Spleen (tissue), 7 donors: Measurements from ENCODE around the gene CAMTA1.

Source experiments
- POLR2A ChIP-seq, 3 donors: fragments of 450-650 bp; IDR thresholded peaks; one replicate each; pipeline ENCODE4 v1.5.1; 2017; ENCODE audit warnings: antibody characterized with exemption in 3 of 3, mild to moderate bottlenecking in 1 of 3
- POLR2AphosphoS5 ChIP-seq, 3 donors: sonication (generic); formaldehyde crosslinking; IDR thresholded peaks; one replicate each; pipeline ENCODE4 v1.5.1; 2017; ENCODE audit warnings: antibody characterized with exemption in 3 of 3
- TF ChIP-seq, protein P1 (sequence below), 11 experiments: fragments of 200-600 bp in 7 of 11; fragments of 450-650 bp in 4 of 11; sonication (generic) in 4 of 11; IDR thresholded peaks in 8 of 11; conservative IDR thresholded peaks in 3 of 11; 1 replicate in 7 of 11; 2 replicates in 4 of 11; pipeline versions ENCODE4 v1.4.0 to v1.8.0; 2016 to 2021; ENCODE audit warnings: antibody characterized with exemption in 11 of 11, inconsistent platforms in 4 of 11, mild to moderate bottlenecking in 1 of 11
- donor health status: DM: no; HTN: no; CAD: no; lungs with moderate emphysema.
- donor health status: DM: no; HTN: no; CAD: no.
- donor health status: DM: no; HTN: no; CAD: no.

DNA sequence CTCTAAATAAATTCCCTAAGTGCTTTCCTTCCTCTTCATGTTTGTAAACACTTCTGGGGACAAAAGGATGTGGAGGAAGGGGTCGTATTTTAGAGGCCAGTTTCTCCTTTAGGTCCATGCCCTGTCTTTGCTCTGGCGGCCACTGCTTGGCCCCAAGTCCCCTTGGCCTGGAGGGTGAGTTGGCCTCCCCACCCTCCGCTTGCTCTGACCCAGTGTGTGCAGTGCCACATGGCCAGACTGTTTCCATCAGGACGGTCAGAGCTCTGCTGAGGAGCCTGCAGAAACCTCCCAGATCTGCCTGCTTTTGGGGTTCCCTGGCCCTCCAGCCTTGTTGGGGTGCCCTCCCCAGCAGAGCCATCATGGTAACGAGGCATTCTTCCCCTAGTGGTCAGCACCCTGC, 127.8 kb downstream of the CAMTA1 start:
- TF ChIP-seq, protein P1, sequence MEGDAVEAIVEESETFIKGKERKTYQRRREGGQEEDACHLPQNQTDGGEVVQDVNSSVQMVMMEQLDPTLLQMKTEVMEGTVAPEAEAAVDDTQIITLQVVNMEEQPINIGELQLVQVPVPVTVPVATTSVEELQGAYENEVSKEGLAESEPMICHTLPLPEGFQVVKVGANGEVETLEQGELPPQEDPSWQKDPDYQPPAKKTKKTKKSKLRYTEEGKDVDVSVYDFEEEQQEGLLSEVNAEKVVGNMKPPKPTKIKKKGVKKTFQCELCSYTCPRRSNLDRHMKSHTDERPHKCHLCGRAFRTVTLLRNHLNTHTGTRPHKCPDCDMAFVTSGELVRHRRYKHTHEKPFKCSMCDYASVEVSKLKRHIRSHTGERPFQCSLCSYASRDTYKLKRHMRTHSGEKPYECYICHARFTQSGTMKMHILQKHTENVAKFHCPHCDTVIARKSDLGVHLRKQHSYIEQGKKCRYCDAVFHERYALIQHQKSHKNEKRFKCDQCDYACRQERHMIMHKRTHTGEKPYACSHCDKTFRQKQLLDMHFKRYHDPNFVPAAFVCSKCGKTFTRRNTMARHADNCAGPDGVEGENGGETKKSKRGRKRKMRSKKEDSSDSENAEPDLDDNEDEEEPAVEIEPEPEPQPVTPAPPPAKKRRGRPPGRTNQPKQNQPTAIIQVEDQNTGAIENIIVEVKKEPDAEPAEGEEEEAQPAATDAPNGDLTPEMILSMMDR (IDR thresholded peaks at IDR 0.05 in 8 of 11, conservative IDR thresholded peaks at IDR 0.05 in 3 of 11) = no peak
- TF ChIP-seq POLR2AphosphoS5 (IDR thresholded peaks at IDR 0.05) = no peak
- TF ChIP-seq POLR2A (IDR thresholded peaks at IDR 0.05) = no peak
